Adipocyte (in vitro differentiated cells): ENCODE results near the gene SCPEP1.
"Not testable (repeated sequence)": the region's sequence is repeated elsewhere in the genome, so short reads cannot be mapped to it uniquely, and the experiment has no call there.

Source experiments
- DNase-seq: peaks from one replicate; pipeline ENCODE4 v3.0.0-alpha.2; 2015; ENCODE audit warnings: low read depth
- H3K27me3 ChIP-seq: replicated peaks from 2 replicates; pipeline ENCODE4 v1.7.0; 2013; ENCODE audit warnings: mild to moderate bottlenecking, low read length, moderate library complexity; ENCODE audit not compliant: control insufficient read depth, insufficient read depth
- H3K36me3 ChIP-seq: 2 replicates; pipeline ENCODE4 v1.7.0; 2013; ENCODE audit warnings: low read length, mild to moderate bottlenecking, moderate library complexity; ENCODE audit not compliant: control insufficient read depth, insufficient read depth, severe bottlenecking
- H3K4me1 ChIP-seq: 2 replicates; pipeline ENCODE4 v1.7.0; 2013; ENCODE audit warnings: mild to moderate bottlenecking, low read length, moderate library complexity; ENCODE audit not compliant: control insufficient read depth, insufficient read depth
- H3K4me3 ChIP-seq: 2 replicates; pipeline ENCODE4 v1.7.0; 2013; ENCODE audit warnings: mild to moderate bottlenecking, low read length, moderate library complexity
- H3K9ac ChIP-seq: 2 replicates; pipeline ENCODE4 v1.7.0; 2013; ENCODE audit warnings: mild to moderate bottlenecking, low read length, moderate library complexity
- H3K9me3 ChIP-seq: 2 replicates; pipeline ENCODE4 v1.7.0; 2013; ENCODE audit warnings: mild to moderate bottlenecking, low read length, moderate library complexity; ENCODE audit not compliant: control insufficient read depth

SCPEP1 gene

GRCh38 chr17:56977673-56978395 is at the start of gene SCPEP1:
SCPEP1 (plus strand) TSS chr17:56978131; CDS start chr17:56978160, 29 bp downstream.
- H3K27me3 ChIP-seq, result no peaks in the 10 kb centered on the region
- peak within 1 kb of the TSS; percentile 95 for H3K4me3 ChIP-seq
- H3K9ac ChIP-seq, result peak within 1 kb of the TSS; percentile 80
- H3K36me3 ChIP-seq, result peaks cover 13% of the 10 kb centered on the region
- H3K4me1 ChIP-seq, result peaks cover 9% of the 10 kb centered on the region
- no peaks in the 10 kb centered on the region for H3K9me3 ChIP-seq
- DNase-seq, result peak; percentile 95

- Histone ChIP-seq H3K36me3 (no peaks in the 10 kb centered on the region), H3K9ac (no peak overlapping the region), H3K4me1 (no peaks in the 10 kb centered on the region), H3K27me3 (no peaks in the 10 kb centered on the region), H3K9me3 (peaks cover 14% of the 10 kb centered on the region), H3K4me3 (no peak overlapping the region)
- no peak for DNase-seq
Observed at GRCh38 chr17:56928586-56928985, 49.3 kb upstream of the SCPEP1 start.

- no peak for DNase-seq
- Histone ChIP-seq H3K9ac (no peak overlapping the region), H3K4me1 (no peaks in the 10 kb centered on the region), H3K27me3 (no peaks in the 10 kb centered on the region), H3K9me3 (peaks cover 14% of the 10 kb centered on the region), H3K4me3 (no peak overlapping the region), H3K36me3 (peaks cover 7% of the 10 kb centered on the region)
Observed at GRCh38 chr17:56929362-56929969, 48.5 kb upstream of the SCPEP1 start.

DNA sequence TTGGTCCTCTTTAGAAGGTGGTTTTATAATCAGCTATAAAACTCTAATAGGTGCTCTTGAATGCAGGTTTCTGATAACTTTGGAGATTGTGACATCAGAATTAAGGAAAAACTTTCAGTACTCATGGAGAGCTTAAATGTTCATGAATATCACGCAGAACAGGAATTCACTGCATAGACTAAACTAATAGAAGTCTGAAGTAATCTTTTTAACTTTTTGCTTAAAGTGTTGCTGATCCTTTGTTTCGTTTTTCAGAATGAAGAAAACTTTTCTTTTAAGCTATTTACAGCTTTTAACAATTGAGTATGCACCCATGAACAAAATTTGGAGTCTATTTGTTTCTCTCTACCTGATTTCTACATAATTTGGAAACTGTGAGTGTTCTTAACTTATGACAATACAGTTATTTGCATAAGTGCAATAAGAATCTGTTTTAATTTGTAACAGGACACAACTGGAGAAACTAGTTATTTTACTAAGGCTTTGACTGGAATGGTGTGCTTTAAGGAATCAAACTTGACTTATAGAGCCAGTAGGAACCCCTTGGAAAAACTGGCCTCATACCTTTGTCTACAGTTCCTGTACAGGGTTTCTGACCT is 47.1 kb upstream of the SCPEP1 start:
- Histone ChIP-seq H3K4me3 (no peak overlapping the region), H3K9me3 (peaks cover 14% of the 10 kb centered on the region), H3K27me3 (no peaks in the 10 kb centered on the region), H3K4me1 (no peaks in the 10 kb centered on the region), H3K36me3 (peaks cover 15% of the 10 kb centered on the region), H3K9ac (no peak overlapping the region)
- no peak for DNase-seq

GRCh38 chr17:56933151-56933745 is 44.7 kb upstream of the SCPEP1 start:
- no peak overlapping the region for H3K4me3 ChIP-seq
- DNase-seq, result no peak
- H3K9ac ChIP-seq, result no peak overlapping the region
- peaks cover 5% of the 10 kb centered on the region for H3K4me1 ChIP-seq
- peaks cover 22% of the 10 kb centered on the region for H3K36me3 ChIP-seq
- H3K27me3 ChIP-seq, result no peaks in the 10 kb centered on the region
- peaks cover 14% of the 10 kb centered on the region for H3K9me3 ChIP-seq

DNA sequence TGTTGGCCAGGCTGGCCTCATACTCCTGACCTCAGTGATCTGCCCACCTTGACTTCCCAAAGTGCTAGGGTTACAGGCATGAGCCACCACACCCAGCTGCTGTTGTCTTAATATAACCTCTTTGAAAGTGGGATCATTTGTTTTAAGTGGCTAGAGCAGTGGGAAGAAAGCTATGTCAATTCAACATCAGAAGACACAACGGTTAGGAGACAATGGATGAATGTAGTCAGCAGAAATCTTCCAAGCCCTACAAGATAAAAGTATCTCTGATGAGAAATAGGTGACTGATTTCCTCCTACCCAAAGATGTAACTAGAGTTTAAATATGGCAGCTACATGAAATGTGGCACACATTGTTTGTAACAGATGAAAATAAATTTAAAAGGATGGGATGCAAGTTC is 44.1 kb upstream of the SCPEP1 start:
- H3K9me3 ChIP-seq, result peaks cover 14% of the 10 kb centered on the region
- no peak overlapping the region for H3K4me3 ChIP-seq
- DNase-seq, result no peak
- no peaks in the 10 kb centered on the region for H3K27me3 ChIP-seq
- peaks cover 28% of the 10 kb centered on the region for H3K36me3 ChIP-seq
- no peak overlapping the region for H3K9ac ChIP-seq
- peaks cover 5% of the 10 kb centered on the region for H3K4me1 ChIP-seq

GRCh38 chr17:56934280-56934679 is 43.7 kb upstream of the SCPEP1 start:
- H3K36me3 ChIP-seq, result peaks cover 31% of the 10 kb centered on the region
- peaks cover 13% of the 10 kb centered on the region for H3K9me3 ChIP-seq
- H3K4me3 ChIP-seq, result no peak overlapping the region
- H3K27me3 ChIP-seq, result no peaks in the 10 kb centered on the region
- peaks cover 5% of the 10 kb centered on the region for H3K4me1 ChIP-seq
- no peak overlapping the region for H3K9ac ChIP-seq
- DNase-seq, result no peak

GRCh38 chr17:56935461-56935860 is 42.5 kb upstream of the SCPEP1 start:
- peaks cover 5% of the 10 kb centered on the region for H3K4me1 ChIP-seq
- peaks cover 6% of the 10 kb centered on the region for H3K9me3 ChIP-seq
- DNase-seq, result no peak
- no peak overlapping the region for H3K9ac ChIP-seq
- H3K4me3 ChIP-seq, result no peak overlapping the region
- H3K27me3 ChIP-seq, result no peaks in the 10 kb centered on the region
- H3K36me3 ChIP-seq, result peaks cover 38% of the 10 kb centered on the region

DNA sequence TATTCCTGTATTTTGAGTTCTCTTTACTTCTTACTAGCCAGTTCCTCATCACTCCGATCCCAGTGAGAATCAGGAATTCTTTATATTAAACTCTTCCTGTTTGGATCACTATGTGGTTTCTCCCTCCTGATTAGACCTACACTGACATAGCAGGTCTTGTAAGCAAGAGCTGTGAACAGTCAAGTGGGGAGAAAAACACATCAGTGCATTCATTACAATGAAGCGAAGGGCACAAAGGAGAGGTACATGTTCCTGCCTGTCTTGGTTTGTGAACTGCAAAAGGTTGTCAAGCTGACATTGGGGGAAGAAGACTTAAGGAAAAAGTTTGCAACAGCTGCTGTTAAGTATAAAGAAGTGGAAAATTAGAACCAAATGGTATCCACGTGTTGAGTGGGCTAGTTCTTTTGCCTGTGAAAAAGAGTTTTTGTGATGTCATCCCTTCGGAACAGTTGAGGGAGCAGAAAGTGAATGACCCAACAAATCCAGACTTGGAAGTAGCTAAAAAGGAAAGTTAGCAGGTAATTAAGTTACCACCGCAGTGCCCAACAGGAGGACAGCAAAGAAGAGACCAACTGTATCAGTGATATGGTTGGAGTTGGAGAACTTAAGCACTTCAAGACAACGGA is 41.1 kb upstream of the SCPEP1 start:
- H3K9me3 ChIP-seq, result no peaks in the 10 kb centered on the region
- peaks cover 5% of the 10 kb centered on the region for H3K4me1 ChIP-seq
- H3K9ac ChIP-seq, result no peak overlapping the region
- H3K4me3 ChIP-seq, result no peak overlapping the region
- peak; percentile 29 for DNase-seq
- no peaks in the 10 kb centered on the region for H3K27me3 ChIP-seq
- peaks cover 49% of the 10 kb centered on the region for H3K36me3 ChIP-seq

DNA sequence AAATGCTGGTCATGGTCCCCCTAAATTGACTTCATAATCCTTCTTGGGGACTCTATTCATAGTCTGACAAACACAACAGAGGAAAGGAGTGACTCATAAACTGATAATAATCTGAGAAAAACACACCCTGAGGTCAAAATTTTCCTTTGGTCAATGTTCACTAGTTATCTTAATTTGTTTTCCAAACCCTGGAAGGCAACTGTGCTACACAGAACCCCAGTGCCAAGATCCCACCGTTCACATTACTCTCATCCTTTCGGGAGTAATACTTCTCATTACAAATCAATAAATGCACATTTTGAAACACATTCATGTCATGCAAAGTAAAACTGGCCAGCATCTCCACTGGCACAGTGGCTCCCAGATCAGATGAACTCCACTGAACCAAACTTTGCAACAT is 40.2 kb upstream of the SCPEP1 start:
- H3K9ac ChIP-seq, result no peak overlapping the region
- no peak overlapping the region for H3K4me3 ChIP-seq
- no peaks in the 10 kb centered on the region for H3K27me3 ChIP-seq
- H3K4me1 ChIP-seq, result peaks cover 5% of the 10 kb centered on the region
- H3K9me3 ChIP-seq, result no peaks in the 10 kb centered on the region
- peak; percentile 16 for DNase-seq
- peaks cover 55% of the 10 kb centered on the region for H3K36me3 ChIP-seq

DNA sequence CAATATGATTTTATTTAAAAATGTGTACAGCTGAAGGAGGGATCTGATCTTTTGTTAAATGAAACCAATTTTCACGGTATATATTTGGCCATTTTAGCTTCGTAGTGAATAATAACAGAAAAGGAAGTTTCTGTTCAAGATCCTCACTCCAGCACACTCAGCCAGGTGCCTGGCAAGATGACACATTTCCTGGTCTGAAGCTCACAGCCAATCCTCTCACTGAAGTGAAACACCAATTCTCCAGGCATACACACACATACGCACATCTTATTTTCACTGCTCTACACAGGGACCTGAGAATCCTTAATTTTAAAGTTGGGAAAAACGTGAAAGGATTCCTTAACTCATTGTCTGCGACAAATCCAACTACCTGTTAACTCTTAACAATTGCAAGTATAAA is 39.7 kb upstream of the SCPEP1 start:
- H3K36me3 ChIP-seq, result peaks cover 56% of the 10 kb centered on the region

More for the DNA sequence above, 39.7 kb upstream of the SCPEP1 start:
- not testable (repeated sequence) for H3K9ac ChIP-seq, DNase-seq, H3K4me3 ChIP-seq, H3K27me3 ChIP-seq, H3K9me3 ChIP-seq, H3K4me1 ChIP-seq
